Panc1 (cell line): ENCODE measurements around the gene PPFIA4. TPM values are rescaled to one million over a fixed set of nuclear protein-coding genes. Genes with fewer than 3 reads are reported as not detected.

ENCODE experiments used
- ATAC-seq: fragments of 200-7000 bp; cut with Tn5 transposase; 2 replicates; pipeline ENCODE4 v1.9.1; 2020; ENCODE audit warnings: mild to moderate bottlenecking, moderate library complexity
- BruUV-seq: library from RNA; stranded (reverse); fragments of 400-500 nt; replicated peaks from 2 replicates; lab custom pipeline; 2021; lab: Mats Ljungman, UMichigan
- CTCF ChIA-PET: fragments of 300-600 bp; sonication (Branson Sonifier 250); formaldehyde crosslinking; loops from one replicate; lab custom pipeline; 2022; ENCODE audit warnings: antibody characterized with exemption; lab: Charles Lee
- POLR2A ChIA-PET: fragments of 300-600 bp; sonication (Branson Sonifier 250); formaldehyde crosslinking; loops from one replicate; lab custom pipeline; 2022; ENCODE audit warnings: antibody characterized with exemption; lab: Charles Lee
- DNase-seq: peaks from one replicate; pipeline ENCODE4 v3.0.0-alpha.2; 2010; ENCODE audit warnings: low read depth, low spot score
- H3K27ac ChIP-seq: 2 replicates; pipeline ENCODE4 v1.5.1; 2011; ENCODE audit warnings: mild to moderate bottlenecking, low read length, inconsistent platforms
- H3K27me3 ChIP-seq: fragments of 200-500 bp; sonication (Bioruptor generic); 2 replicates; pipeline ENCODE4 v1.6.0; 2014; ENCODE audit warnings: low read length, inconsistent platforms; ENCODE audit not compliant: control insufficient read depth, insufficient read depth
- H3K36me3 ChIP-seq: fragments of 200-500 bp; sonication (Bioruptor generic); 2 replicates; pipeline ENCODE4 v1.5.1; 2014; ENCODE audit warnings: inconsistent platforms, mild to moderate bottlenecking, low read length, moderate library complexity; ENCODE audit not compliant: control insufficient read depth, insufficient read depth
- H3K4me1 ChIP-seq: 2 replicates; pipeline ENCODE4 v1.5.1; 2011; ENCODE audit warnings: inconsistent platforms, mild to moderate bottlenecking, low read length, moderate library complexity; ENCODE audit not compliant: control insufficient read depth, insufficient read depth
- H3K4me3 ChIP-seq, 2 experiments: 2 replicates each; pipeline ENCODE4 v1.5.1; 2011 to 2012; ENCODE audit warnings: low read depth in 2 of 2, low read length in 2 of 2, mild to moderate bottlenecking in 2 of 2, inconsistent platforms in 1 of 2, moderate library complexity in 1 of 2
- H3K9me3 ChIP-seq: fragments of 200-500 bp; sonication (Bioruptor generic); 2 replicates; pipeline ENCODE4 v1.5.1; 2014; ENCODE audit warnings: low read depth, mild to moderate bottlenecking, inconsistent platforms, low read length, moderate library complexity; ENCODE audit not compliant: control insufficient read depth, insufficient read depth
- CTCF ChIP-seq: fragments of 450-650 bp; IDR thresholded peaks from 2 replicates; pipeline ENCODE4 v1.5.1; 2017; ENCODE audit warnings: mild to moderate bottlenecking
- POLR2AphosphoS5 ChIP-seq: IDR thresholded peaks from 2 replicates; pipeline ENCODE4 v1.6.1; 2012; ENCODE audit warnings: mild to moderate bottlenecking, low read depth, low read length, moderate library complexity
- REST ChIP-seq, 2 experiments: IDR thresholded peaks; 2 replicates each; pipeline ENCODE4 v1.6.1; 2011 to 2012; ENCODE audit warnings: low read depth in 2 of 2, control low read depth in 1 of 2, low read length in 1 of 2, mild to moderate bottlenecking in 1 of 2, moderate library complexity in 1 of 2; ENCODE audit not compliant: insufficient read depth in 1 of 2
- SIN3A ChIP-seq: IDR thresholded peaks from 2 replicates; pipeline ENCODE4 v1.6.1; 2012; ENCODE audit warnings: low read depth, mild to moderate bottlenecking, low read length, moderate library complexity, borderline replicate concordance; ENCODE audit not compliant: insufficient read depth
- TCF7L2 ChIP-seq: IDR thresholded peaks from 2 replicates; pipeline ENCODE4 v1.6.1; 2011; ENCODE audit warnings: mild to moderate bottlenecking, low read depth, low read length, inconsistent platforms
- in situ Hi-C: cut with HindIII; loops from 2 replicates; pipeline ENCODE4 v1.10.0; 2016; ENCODE audit warnings: low sequenced_read_pairs, low pct_unique_long_range_greater_than_20kb
- intact Hi-C: fragments of 100-400 bp; cut with micrococcal nuclease; formaldehyde crosslinking; loops from one replicate; pipeline ENCODE4 v1.10.0; 2022; ENCODE audit not compliant: unreplicated experiment
- total RNA-seq: library from RNA; stranded (reverse); gene quantifications from one replicate; pipeline ENCODE4 v1.2.1, GENCODE V29; 2021; ENCODE audit not compliant: unreplicated experiment

PPFIA4 gene
- total RNA-seq, 1 experiment from 2014 or later: 1.9 TPM

- BruUV-seq: no TSS peak
- ChIA-PET POLR2A (no interaction called here), CTCF (interaction anchor here (1.7 kb wide), 1 partner anchor 59 kb away, joined by 5 read pairs; no protein-coding TSS in a partner anchor)
- TF ChIP-seq POLR2AphosphoS5 (no peak), TCF7L2 (no peak)
- DNase-seq: no peak
- H3K9me3 ChIP-seq: no peaks in the 10 kb centered on the region
- intact Hi-C loops (no loop called here), in situ Hi-C loops (no loop called here)
- H3K27me3 ChIP-seq: no peaks in the 10 kb centered on the region
- H3K4me3 ChIP-seq: no peak overlapping the region
- H3K27ac ChIP-seq: no peak overlapping the region
- H3K36me3 ChIP-seq: no peaks in the 10 kb centered on the region
- H3K4me1 ChIP-seq: no peaks in the 10 kb centered on the region
- ATAC-seq: no peak
Observed at GRCh38 chr1:203058676-203058935, 32.3 kb downstream of the PPFIA4 start.

GRCh38 chr1:203059485-203059884 lies 33.2 kb downstream of the PPFIA4 start:
- H3K27me3 ChIP-seq: no peaks in the 10 kb centered on the region
- DNase-seq: no peak
- ATAC-seq: no peak
- CTCF ChIA-PET: interaction anchor here (0.5 to 1.7 kb wide), 2 partner anchors 58 to 205 kb away, joined by 3 to 5 read pairs; no protein-coding TSS in a partner anchor
- in situ Hi-C loops: no loop called here
- no peak overlapping the region for H3K27ac ChIP-seq
- no peaks in the 10 kb centered on the region for H3K4me1 ChIP-seq
- BruUV-seq: no TSS peak
- H3K9me3 ChIP-seq: no peaks in the 10 kb centered on the region
- POLR2A ChIA-PET: no interaction called here
- no peaks in the 10 kb centered on the region for H3K36me3 ChIP-seq
- TF ChIP-seq POLR2AphosphoS5 (no peak), SIN3A (no peak), REST (IDR thresholded peaks at IDR 0.05; ENCODE audit: insufficient read depth in 1 of 2, low read depth in 2 of 2, low read length in 1 of 2) (no peak), CTCF (no peak), TCF7L2 (no peak)
- no peak overlapping the region for H3K4me3 ChIP-seq
- intact Hi-C loops: no loop called here

- H3K27me3 ChIP-seq: no peaks in the 10 kb centered on the region
- H3K4me1 ChIP-seq: no peaks in the 10 kb centered on the region
- H3K9me3 ChIP-seq: no peaks in the 10 kb centered on the region
- TF ChIP-seq SIN3A (no peak), REST (IDR thresholded peaks at IDR 0.05; ENCODE audit: insufficient read depth in 1 of 2, low read depth in 2 of 2, low read length in 1 of 2) (no peak), TCF7L2 (no peak), POLR2AphosphoS5 (no peak), CTCF (no peak)
- no peaks in the 10 kb centered on the region for H3K36me3 ChIP-seq
- DNase-seq: no peak
- ChIA-PET POLR2A (no interaction called here), CTCF (no interaction called here)
- H3K27ac ChIP-seq: no peak overlapping the region
- no peak for ATAC-seq
- H3K4me3 ChIP-seq: no peak overlapping the region
- BruUV-seq: no TSS peak
- in situ Hi-C loops (no loop called here), intact Hi-C loops (no loop called here)
Observed at GRCh38 chr1:203060115-203060514, 33.8 kb downstream of the PPFIA4 start.
